Astrocyte of the hippocampus (primary cell): ENCODE data around the gene F8.

Source experiments
- DNase-seq: peaks from one replicate; pipeline ENCODE4 v3.0.0; 2011; ENCODE audit warnings: low read depth, low spot score

Gene F8

GRCh38 chrX:155022585-155022984 lies at the start of gene F8:
Gene F8, minus strand, starts transcription at chrX:155022723. Its CDS starts 171 bp downstream, at chrX:155022552.
- no peak for DNase-seq

- DNase-seq, result no peak
These were observed 49.3 kb upstream of the F8 start for GRCh38 chrX:155071694-155072280.

DNA sequence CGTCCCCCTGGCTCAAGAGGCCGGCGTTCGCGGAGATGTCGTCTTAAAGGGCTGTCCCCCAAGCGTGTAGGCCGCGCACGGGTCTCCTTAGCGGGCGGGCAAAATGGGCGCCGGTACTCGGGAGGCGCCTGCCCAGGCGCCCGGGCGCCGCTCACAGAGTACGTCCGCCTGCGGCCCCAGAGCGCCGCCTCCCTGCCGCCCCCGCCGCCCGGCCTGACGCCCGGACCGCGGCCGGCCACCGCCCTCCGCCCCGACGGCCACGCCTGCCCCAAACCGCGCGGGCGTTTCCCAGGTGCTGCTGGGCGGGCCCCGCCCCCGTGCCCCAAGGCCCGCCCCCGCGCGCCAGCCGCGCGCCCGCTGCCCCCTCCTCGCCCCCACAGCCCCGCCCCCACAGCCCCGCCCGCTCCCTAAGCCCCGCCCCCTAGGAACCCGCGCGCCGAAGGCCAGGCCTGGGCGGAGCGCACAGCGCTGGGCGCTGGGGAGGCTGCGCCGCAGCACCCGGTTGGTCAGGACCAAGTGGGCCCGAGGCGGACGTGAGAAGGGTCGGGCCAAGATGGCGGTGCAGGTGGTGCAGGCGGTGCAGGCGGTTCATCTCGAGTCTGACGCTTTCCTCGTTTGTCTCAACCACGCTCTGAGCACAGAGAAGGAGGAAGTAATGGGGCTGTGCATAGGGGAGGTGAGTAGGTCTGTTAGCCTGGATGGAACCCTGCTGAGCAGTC lies 48.6 kb upstream of the F8 start, which contains the start of the genes BRCC3, CMC4 and MTCP1:
Gene BRCC3 (plus strand): TSS at position 534 of the 719 bp plus-strand sequence. CDS start 20 bp downstream, at position 554.
Gene CMC4 (minus strand): TSS at position 162 of the 719 bp plus-strand sequence. CDS start 7,113 bp downstream, outside the sequence.
Gene MTCP1 (minus strand): TSS at position 162 of the 719 bp plus-strand sequence. CDS start 5,126 bp downstream, outside the sequence.
- DNase-seq, result peak; percentile 89

GRCh38 chrX:155070663-155070974 lies 48.1 kb upstream of the F8 start:
- no peak for DNase-seq

DNA sequence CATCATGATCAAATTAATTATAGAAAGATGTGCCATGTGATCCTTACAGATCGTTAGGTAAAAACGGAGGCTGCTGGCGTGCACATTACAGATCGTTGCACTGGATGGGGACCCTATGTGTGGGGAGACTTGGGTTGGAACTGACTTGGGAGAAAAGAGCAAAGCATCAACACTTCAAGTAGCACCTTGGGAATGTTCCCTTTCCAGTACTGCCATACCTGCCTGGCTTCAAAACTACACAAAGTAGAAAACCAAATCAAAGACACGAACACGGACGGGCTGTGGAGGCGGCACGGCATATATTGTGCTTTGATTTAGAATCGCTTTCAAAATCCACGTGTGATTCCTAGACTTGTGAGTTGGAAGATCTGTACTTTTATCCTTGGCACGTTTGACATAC lies 47.5 kb upstream of the F8 start:
- DNase-seq, result peak; percentile 7

DNA sequence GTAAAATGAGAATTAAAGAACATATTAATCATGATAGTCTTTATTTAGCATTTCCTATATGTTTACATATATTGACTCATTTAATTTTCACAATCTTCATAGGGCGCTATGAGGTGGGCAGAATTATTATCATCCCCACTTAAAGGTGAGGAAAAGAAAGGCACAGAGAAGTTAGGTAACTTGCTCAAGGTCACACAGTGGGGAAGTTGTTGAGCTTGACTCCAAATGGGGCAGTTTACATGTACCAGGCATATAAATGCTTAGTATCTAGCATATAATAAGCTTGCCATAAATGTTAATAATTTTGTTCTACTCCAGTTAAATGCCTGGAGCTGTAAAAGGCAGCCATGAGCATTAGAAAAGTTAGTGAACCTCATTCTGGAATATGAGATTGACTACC lies 46.9 kb upstream of the F8 start:
- DNase-seq, result no peak

DNA sequence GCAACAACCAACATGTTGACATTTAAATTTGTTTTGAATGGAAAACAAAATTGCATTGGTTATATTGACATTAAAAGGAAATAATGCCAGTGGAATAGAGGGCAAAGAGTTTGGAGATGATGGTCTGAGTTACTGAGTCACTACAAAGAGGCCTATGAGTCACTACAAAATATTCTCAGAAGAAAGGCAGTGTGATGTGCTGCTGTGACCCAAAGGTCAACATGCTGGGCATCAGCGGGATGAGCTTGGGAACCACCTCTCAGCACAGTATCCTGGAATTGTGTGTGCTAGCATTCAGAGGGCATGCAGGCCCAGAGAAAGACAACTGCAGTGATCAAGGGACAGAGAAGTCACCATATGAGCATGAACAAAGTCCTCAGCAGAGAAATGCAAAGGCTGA lies 45.6 kb upstream of the F8 start:
- peak; percentile 34 for DNase-seq

GRCh38 chrX:155065035-155065734 lies 42.7 kb upstream of the F8 start:
- peak; percentile 53 for DNase-seq

DNA sequence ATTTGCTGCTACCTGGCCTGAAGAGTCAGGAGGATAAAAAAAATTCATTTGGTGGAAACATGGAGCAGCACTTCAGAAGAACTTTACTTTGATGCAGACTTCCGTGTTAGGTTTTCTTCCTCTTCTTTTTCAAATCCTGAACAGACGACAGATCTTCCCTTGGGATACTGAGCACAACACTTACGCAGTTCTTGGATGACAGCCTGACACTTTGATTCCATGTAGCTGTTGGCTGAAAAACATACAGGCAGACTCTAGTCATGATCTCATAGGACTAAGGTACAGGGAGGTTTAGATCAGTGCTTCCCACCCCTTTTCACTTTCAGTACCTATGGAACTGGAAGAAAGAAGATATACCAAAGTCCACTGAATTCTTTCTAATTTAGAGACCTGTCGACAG lies 39.2 kb upstream of the F8 start:
- no peak for DNase-seq

DNA sequence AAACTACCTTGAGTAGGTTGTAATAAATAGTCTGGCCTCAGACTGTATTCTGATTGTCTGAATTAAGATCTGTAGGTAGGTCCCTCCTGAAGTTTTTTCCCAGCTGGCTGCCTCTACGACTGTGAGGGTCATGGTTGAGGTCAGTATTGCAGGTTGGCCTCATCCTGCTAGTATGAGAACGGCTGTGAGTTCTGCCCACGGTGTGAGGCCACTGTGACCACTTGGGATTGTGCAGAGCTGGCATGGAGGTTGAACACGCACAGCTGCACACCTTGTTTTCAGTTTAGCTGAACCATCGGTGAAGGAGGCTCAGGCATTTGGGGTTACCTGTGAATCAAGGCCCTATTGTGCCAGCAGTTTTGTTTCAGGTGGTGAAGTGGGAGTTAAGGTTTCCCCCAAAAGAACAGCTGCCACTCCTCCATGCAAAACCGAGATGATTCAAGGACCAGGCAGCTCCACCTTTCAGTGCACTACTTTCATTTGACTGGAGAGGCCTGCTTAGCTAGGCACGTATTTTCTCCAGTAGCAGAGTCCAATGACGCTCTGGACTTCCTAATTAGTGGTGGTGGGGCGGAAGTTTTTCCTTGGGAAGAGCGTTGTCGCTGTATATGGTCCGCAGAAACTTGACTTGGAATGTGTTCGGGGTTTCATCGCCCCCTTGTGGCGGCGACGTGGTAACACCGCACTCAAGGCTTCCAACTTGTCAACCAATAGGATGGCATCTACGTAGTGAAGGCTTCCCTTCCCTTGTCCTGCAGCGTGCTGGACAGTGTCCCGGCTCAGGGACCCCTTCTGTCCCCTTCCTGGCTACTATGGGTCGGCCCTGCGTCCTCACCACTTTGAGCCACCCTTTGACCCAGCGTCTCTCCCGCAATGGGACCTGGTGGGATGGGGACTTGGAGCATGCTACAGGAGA lies 34.6 kb upstream of the F8 start:
- DNase-seq, result peak; percentile 79

- DNase-seq, result no peak
These were observed 33.9 kb upstream of the F8 start for GRCh38 chrX:155056471-155056870.

DNA sequence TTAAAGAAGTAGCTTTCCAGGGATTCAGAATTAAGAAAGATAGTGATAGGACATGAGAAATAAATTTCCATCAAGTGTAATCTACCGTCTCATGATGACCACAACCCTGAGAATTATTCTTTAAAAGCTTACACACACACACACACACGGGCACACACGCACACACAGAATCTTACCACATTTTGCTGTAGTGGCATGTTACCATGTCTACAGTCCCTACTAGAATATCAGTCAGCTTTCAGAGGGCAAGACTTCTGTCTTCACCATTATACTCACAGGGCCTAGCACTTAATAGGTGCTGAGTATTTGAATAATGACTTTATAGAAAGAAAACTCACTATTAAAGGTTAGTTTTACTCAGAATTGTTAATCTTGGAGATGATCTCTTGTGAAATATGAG lies 33.0 kb upstream of the F8 start:
- no peak for DNase-seq

- DNase-seq, result no peak
These were observed 31.7 kb upstream of the F8 start for GRCh38 chrX:155054255-155054654.

DNA sequence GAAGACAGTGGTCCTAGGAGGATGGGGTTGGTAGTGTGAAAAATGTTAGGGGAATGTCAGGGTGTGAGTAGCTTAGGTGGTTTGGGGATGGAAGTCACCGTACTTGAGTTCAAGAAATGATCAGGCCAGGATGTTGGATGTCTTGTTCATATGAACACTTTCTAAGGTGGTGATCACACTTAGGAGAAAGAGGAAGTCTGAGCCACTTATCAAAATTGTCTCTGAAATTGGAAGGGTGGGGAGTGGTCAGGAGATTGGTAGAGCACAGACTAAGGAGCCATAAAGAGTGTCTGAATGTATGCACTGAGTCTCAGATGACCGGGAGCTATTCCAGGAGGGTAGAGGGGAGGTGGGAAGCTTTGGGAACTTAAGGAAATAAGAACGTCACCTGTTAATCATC lies 31.1 kb upstream of the F8 start:
- DNase-seq, result no peak

DNA sequence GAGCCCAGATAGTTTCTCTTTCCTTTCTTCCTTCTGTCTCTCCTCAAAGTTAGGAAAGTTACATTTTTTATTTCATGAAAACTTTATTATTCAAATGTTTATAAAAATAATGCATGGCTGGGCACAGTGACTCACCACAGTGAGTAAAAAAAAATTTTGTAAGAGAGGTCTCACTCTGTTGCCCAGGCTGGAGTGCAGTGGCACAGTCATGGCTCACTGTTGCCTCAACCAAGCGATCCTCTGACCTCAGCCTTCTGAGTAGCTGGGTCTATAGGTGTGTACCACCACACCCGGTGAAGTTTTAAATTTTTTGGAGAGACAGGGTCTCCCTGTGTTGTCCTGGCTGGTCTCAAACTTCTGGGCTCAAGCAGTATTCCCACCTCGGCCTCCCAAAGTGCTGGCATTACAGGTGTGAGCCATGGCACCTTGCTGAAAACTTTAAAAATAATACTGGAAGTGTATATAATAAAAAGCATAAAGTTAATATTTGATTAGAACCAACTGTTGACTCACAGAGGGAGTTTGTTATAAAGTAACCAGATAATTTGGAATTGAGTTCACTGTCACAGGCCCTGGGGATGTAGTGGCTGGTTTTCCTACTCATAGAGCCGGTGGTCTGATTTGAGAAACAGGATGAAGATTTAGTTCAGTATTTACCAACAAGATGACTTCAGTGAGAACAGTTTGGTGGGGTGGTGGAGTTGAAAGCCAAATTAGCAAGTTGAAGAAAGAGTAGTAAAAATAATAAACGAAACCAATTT lies 30.4 kb upstream of the F8 start:
- DNase-seq, result no peak

GRCh38 chrX:155048977-155049619 lies 26.6 kb upstream of the F8 start:
- DNase-seq, result peak; percentile 50

- no peak for DNase-seq
These were observed 24.4 kb upstream of the F8 start for GRCh38 chrX:155046811-155047528.

DNA sequence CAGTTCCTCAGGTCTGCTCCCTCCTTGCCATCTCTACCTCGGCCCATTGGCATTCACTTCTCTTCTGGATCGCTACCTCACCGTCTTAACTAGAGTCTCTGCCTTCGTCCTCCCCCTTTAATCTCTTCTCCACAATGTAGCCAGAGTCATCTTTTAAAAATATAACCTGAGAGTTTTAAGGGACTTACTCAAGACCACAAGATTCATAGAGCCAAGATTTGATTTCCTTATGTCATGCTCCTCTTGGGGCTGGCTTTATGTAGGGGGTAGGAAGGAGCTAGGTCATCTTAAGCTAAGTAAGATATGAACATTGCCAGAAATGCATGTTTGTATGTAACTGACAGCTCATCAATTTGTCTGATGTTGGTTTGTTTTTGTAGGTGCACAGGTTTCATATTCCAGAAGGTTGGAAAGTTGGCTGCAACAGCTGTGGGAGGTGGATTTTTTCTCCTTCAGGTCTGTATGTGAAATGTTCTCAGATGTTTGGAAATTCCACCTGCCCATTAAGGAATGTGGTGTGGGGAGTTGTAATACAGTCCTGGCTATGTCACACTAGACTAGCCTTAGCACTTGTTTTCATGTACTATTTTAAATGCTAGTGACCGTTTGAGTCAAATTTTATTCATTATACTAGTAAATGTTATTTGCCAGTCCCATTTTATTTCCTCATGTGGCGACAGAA lies 23.7 kb upstream of the F8 start:
- no peak for DNase-seq

DNA sequence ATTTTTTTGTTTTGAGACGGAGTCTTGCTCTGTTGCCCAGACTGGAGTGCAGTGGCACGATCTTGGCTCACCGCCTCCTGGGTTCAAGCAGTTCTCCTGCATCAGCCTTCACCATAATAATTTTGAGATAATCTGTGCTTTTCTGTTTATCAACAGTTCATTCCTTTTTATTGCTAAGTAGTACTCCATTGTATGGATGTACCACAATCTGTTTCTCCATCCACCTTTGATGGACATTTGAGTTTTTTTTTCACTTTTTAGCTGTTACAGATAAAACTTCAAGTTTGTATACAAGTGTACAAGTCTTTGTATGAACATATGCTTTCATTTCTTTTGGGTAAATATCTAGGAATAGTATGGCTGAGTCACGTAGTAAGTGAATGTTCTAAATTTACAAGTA lies 13.2 kb upstream of the F8 start:
- DNase-seq, result no peak
